Neuronal stem cell (in vitro differentiated cells): Measurements from ENCODE around the gene ZNF665.
"Not testable (repeated sequence)": the region's sequence is repeated elsewhere in the genome, so short reads cannot be mapped to it uniquely, and the experiment has no call there.

ENCODE experiments used
- DNase-seq: peaks from one replicate; pipeline ENCODE4 v3.0.0-alpha.2; 2013; ENCODE audit warnings: low spot score
- H2AFZ ChIP-seq: one replicate; pipeline ENCODE4 v1.6.1; 2013; ENCODE audit warnings: mild to moderate bottlenecking, low read length, inconsistent platforms
- H2AK5ac ChIP-seq: 2 replicates; pipeline ENCODE4 v1.6.1; 2013; ENCODE audit warnings: low read depth, mild to moderate bottlenecking, inconsistent platforms, low read length, moderate library complexity, mixed read lengths
- H2BK120ac ChIP-seq: 2 replicates; pipeline ENCODE4 v1.6.1; 2013; ENCODE audit warnings: low read depth, mild to moderate bottlenecking, inconsistent platforms, low read length, moderate library complexity, mixed read lengths
- H2BK12ac ChIP-seq: one replicate; pipeline ENCODE4 v1.6.1; 2013; ENCODE audit warnings: low read length, inconsistent platforms
- H2BK15ac ChIP-seq: 2 replicates; pipeline ENCODE4 v1.6.1; 2013; ENCODE audit warnings: mild to moderate bottlenecking, low read length, inconsistent platforms, mixed read lengths
- H2BK5ac ChIP-seq: one replicate; pipeline ENCODE4 v1.6.1; 2013; ENCODE audit warnings: inconsistent platforms, mild to moderate bottlenecking, low read length, moderate library complexity
- H3K14ac ChIP-seq: one replicate; pipeline ENCODE4 v1.6.1; 2013; ENCODE audit warnings: low read length, inconsistent platforms
- H3K18ac ChIP-seq: 2 replicates; pipeline ENCODE4 v1.6.1; 2013; ENCODE audit warnings: low read length, inconsistent platforms
- H3K23ac ChIP-seq: 2 replicates; pipeline ENCODE4 v1.6.1; 2013; ENCODE audit warnings: low read depth, mild to moderate bottlenecking, mixed read lengths, low read length, inconsistent platforms; ENCODE audit not compliant: poor library complexity
- H3K27ac ChIP-seq: replicated peaks from 3 replicates; pipeline ENCODE4 v1.5.1; 2013; ENCODE audit warnings: low read length, inconsistent platforms
- H3K27me3 ChIP-seq, 3 experiments: 2 replicates each; pipeline ENCODE4 v1.6.1; 2013; ENCODE audit warnings: low read length in 3 of 3, mild to moderate bottlenecking in 2 of 3, inconsistent platforms in 1 of 3, low read depth in 1 of 3, mixed read lengths in 1 of 3, moderate library complexity in 1 of 3; ENCODE audit not compliant: control insufficient read depth in 3 of 3, insufficient read depth in 3 of 3
- H3K36me3 ChIP-seq, 2 donors: replicated peaks in 1 of 2; 2 replicates each; pipeline ENCODE4 v1.6.1; 2013; ENCODE audit warnings: low read length in 2 of 2; ENCODE audit not compliant: control insufficient read depth in 2 of 2, insufficient read depth in 2 of 2
- H3K4ac ChIP-seq: 2 replicates; pipeline ENCODE4 v1.6.1; 2013; ENCODE audit warnings: inconsistent platforms, mild to moderate bottlenecking, low read length, moderate library complexity
- H3K4me1 ChIP-seq, 2 donors: 1 replicate in 1 of 2; 2 replicates in 1 of 2; pipeline ENCODE4 v1.6.1; 2013; ENCODE audit warnings: low read length in 2 of 2, low read depth in 1 of 2; ENCODE audit not compliant: control insufficient read depth in 2 of 2, insufficient read depth in 1 of 2
- H3K4me2 ChIP-seq: one replicate; pipeline ENCODE4 v1.6.1; 2013; ENCODE audit warnings: mild to moderate bottlenecking, low read length, inconsistent platforms; ENCODE audit not compliant: insufficient read depth, poor library complexity, severe bottlenecking
- H3K4me3 ChIP-seq, 2 donors: 2 replicates each; pipeline ENCODE4 v1.5.1; 2013; ENCODE audit warnings: low read length in 2 of 2, mild to moderate bottlenecking in 2 of 2, inconsistent platforms in 1 of 2, moderate library complexity in 1 of 2
- H3K79me1 ChIP-seq: one replicate; pipeline ENCODE4 v1.6.1; 2013; ENCODE audit warnings: low read depth, mild to moderate bottlenecking, inconsistent platforms, low read length, moderate library complexity
- H3K9ac ChIP-seq: one replicate; pipeline ENCODE4 v1.6.1; 2013; ENCODE audit warnings: mild to moderate bottlenecking, low read depth, low read length, inconsistent platforms; ENCODE audit not compliant: poor library complexity
- H3K9me3 ChIP-seq, 2 donors: replicated peaks in 1 of 2; 2 replicates each; pipeline versions ENCODE3 to v1.6.1; 2013; ENCODE audit warnings: low read length in 2 of 2, mild to moderate bottlenecking in 2 of 2, inconsistent platforms in 1 of 2, low read depth in 1 of 2, mixed read lengths in 1 of 2, moderate library complexity in 1 of 2; ENCODE audit not compliant: control insufficient read depth in 2 of 2, insufficient read depth in 1 of 2
- H4K8ac ChIP-seq: one replicate; pipeline ENCODE4 v1.6.1; 2013; ENCODE audit warnings: low read depth, mild to moderate bottlenecking, inconsistent platforms, low read length, moderate library complexity
- H4K91ac ChIP-seq: one replicate; pipeline ENCODE4 v1.6.1; 2013; ENCODE audit warnings: low read length, low read depth, mild to moderate bottlenecking, inconsistent platforms; ENCODE audit not compliant: poor library complexity
- WGBS, 2 donors: extraction: QIAGEN DNeasy Blood & Tissue Kit; methylation state at CpG; one replicate each; pipeline ENCODE4 v1.1.7; 2013; ENCODE audit warnings: missing lambda C conversion rate in 2 of 2, mixed read lengths in 1 of 2; ENCODE audit not compliant: insufficient read length in 2 of 2, insufficient replicate concordance in 1 of 2; ENCODE audit errors: extremely low coverage in 2 of 2; 5-methylcytosine and 5-hydroxymethylcytosine counted together

The ZNF665 gene

GRCh38 chr19:53193535-53194222, 521 bp upstream of the ZNF665 start:
- no CpG with 5 or more reads among the region's 12 CpGs for WGBS, 2 donors

GRCh38 chr19:53190253-53190652, 2.9 kb downstream of the ZNF665 start:
- no peak for DNase-seq
- H2BK12ac ChIP-seq: no peak overlapping the region
- H2BK120ac ChIP-seq: no peak overlapping the region
- no peak overlapping the region for H3K9ac ChIP-seq
- H3K36me3 ChIP-seq: peaks cover 2 to 13% of the 10 kb centered on the region in 2 donors
- H3K27ac ChIP-seq: no peak overlapping the region
- H3K14ac ChIP-seq: no peak overlapping the region
- H3K4me2 ChIP-seq: no peak overlapping the region
- no peak overlapping the region for H3K4ac ChIP-seq
- H3K9me3 ChIP-seq: peaks cover 4 to 21% of the 10 kb centered on the region in 2 donors
- H2AFZ ChIP-seq: no peak overlapping the region
- no peaks in the 10 kb centered on the region for H3K79me1 ChIP-seq
- H3K18ac ChIP-seq: no peak overlapping the region
- H3K23ac ChIP-seq: no peak overlapping the region
- no peak overlapping the region for H4K91ac ChIP-seq
- no peaks in the 10 kb centered on the region for H3K27me3 ChIP-seq
- no peak overlapping the region for H4K8ac ChIP-seq
- H2BK15ac ChIP-seq: no peak overlapping the region
- H3K4me1 ChIP-seq: peaks cover 0 to 3% of the 10 kb centered on the region in 2 donors
- H3K4me3 ChIP-seq: no peak overlapping the region
- H2AK5ac ChIP-seq: no peak overlapping the region
- no CpG with 5 or more reads among the region's 3 CpGs for WGBS, 2 donors
- H2BK5ac ChIP-seq: no peak overlapping the region

More at GRCh38 chr19:53193535-53194222, 521 bp upstream of the ZNF665 start:
- peaks cover 0 to 3% of the 10 kb centered on the region in 2 donors for H3K4me1 ChIP-seq
- H3K23ac ChIP-seq: no peak overlapping the region
- no peak overlapping the region for H2BK120ac ChIP-seq
- no peak overlapping the region for H2AK5ac ChIP-seq
- H3K14ac ChIP-seq: no peak overlapping the region
- peaks cover 2 to 13% of the 10 kb centered on the region in 2 donors for H3K36me3 ChIP-seq
- H3K4ac ChIP-seq: no peak overlapping the region
- no peak overlapping the region for H2BK15ac ChIP-seq
- H2BK12ac ChIP-seq: no peak overlapping the region
- H3K27ac ChIP-seq: no peak overlapping the region
- H4K91ac ChIP-seq: no peak overlapping the region
- H3K4me2 ChIP-seq: peak overlapping the region; percentile 25
- H3K27me3 ChIP-seq: no peaks in the 10 kb centered on the region
- no peak overlapping the region for H3K18ac ChIP-seq
- H2BK5ac ChIP-seq: no peak overlapping the region
- H4K8ac ChIP-seq: peak overlapping the region; percentile 82
- peaks cover 7 to 35% of the 10 kb centered on the region in 2 donors for H3K9me3 ChIP-seq
- peak overlapping the region; percentile 89 for H2AFZ ChIP-seq
- H3K79me1 ChIP-seq: no peaks in the 10 kb centered on the region
- no peak for DNase-seq
- H3K9ac ChIP-seq: no peak overlapping the region
- H3K4me3 ChIP-seq: peak overlapping the region; percentile 56 to 77

- H3K9ac ChIP-seq, H2BK120ac ChIP-seq, H3K18ac ChIP-seq, H3K14ac ChIP-seq, H3K23ac ChIP-seq, H2BK5ac ChIP-seq, H4K8ac ChIP-seq, H2BK12ac ChIP-seq, H3K4me2 ChIP-seq, H2AK5ac ChIP-seq, H3K4me1 ChIP-seq, DNase-seq, H3K4ac ChIP-seq, H3K4me3 ChIP-seq, H2BK15ac ChIP-seq, H3K79me1 ChIP-seq, H3K27ac ChIP-seq, H2AFZ ChIP-seq, H3K27me3 ChIP-seq, H4K91ac ChIP-seq: not testable (repeated sequence)
- H3K36me3 ChIP-seq: peaks cover 2 to 13% of the 10 kb centered on the region in 2 donors
- WGBS, 2 donors: no CpG with 5 or more reads among the region's 16 CpGs
- H3K9me3 ChIP-seq: peaks cover 4 to 21% of the 10 kb centered on the region in 2 donors
These were observed 3.4 kb downstream of the ZNF665 start for GRCh38 chr19:53189691-53190198.

GRCh38 chr19:53185155-53185882, 7.8 kb downstream of the ZNF665 start:
- not testable (repeated sequence) for H2BK15ac ChIP-seq, H3K4me3 ChIP-seq, H3K27me3 ChIP-seq, H3K27ac ChIP-seq, H3K4ac ChIP-seq, H3K4me2 ChIP-seq, H3K9ac ChIP-seq, DNase-seq, H3K18ac ChIP-seq, H3K79me1 ChIP-seq, H3K4me1 ChIP-seq, H3K14ac ChIP-seq, H4K91ac ChIP-seq, H2BK5ac ChIP-seq, H3K23ac ChIP-seq, H2BK120ac ChIP-seq, H2AK5ac ChIP-seq, H2AFZ ChIP-seq, H2BK12ac ChIP-seq, H4K8ac ChIP-seq
- no CpG with 5 or more reads among the region's 19 CpGs for WGBS, 2 donors
- peaks cover 0 to 17% of the 10 kb centered on the region in 2 donors for H3K9me3 ChIP-seq
- peaks cover 0 to 30% of the 10 kb centered on the region in 2 donors for H3K36me3 ChIP-seq
